Stimulated activated CD4-positive, alpha-beta T cell treated with anti-CD3 and anti-CD28 coated beads, Interleukin-4, amount 100 ng/mL, for 24 hours (primary cell): Measurements from ENCODE around the gene CPNE1.

Experiments
- DNase-seq: peaks from one replicate; pipeline ENCODE4 v3.0.0-alpha.2; 2020

Gene CPNE1

GRCh38 chr20:35618263-35619131, 46.2 kb downstream of the CPNE1 start:
- peak; percentile 14 for DNase-seq

- peak; percentile 46 for DNase-seq
Observed at GRCh38 chr20:35617397-35618262, 47.1 kb downstream of the CPNE1 start.

GRCh38 chr20:35616465-35617396, 48.0 kb downstream of the CPNE1 start:
- peak; percentile 52 for DNase-seq

- DNase-seq: peak; percentile 99
Observed at GRCh38 chr20:35615667-35616464, 48.8 kb downstream of the CPNE1 start, which contains the start of gene SPAG4. SPAG4 (plus strand) TSS chr20:35615829; CDS start chr20:35616004, 175 bp downstream.

- no peak for DNase-seq
Observed at GRCh38 chr20:35611482-35611881, 53.2 kb downstream of the CPNE1 start.

- DNase-seq: no peak
Observed at GRCh38 chr20:35610833-35611427, 53.8 kb downstream of the CPNE1 start.

- DNase-seq: no peak
Observed at GRCh38 chr20:35607003-35607735, 57.5 kb downstream of the CPNE1 start.

GRCh38 chr20:35606127-35606526, 58.6 kb downstream of the CPNE1 start:
- DNase-seq: no peak

GRCh38 chr20:35604449-35604747, 60.3 kb downstream of the CPNE1 start:
- no peak for DNase-seq

- DNase-seq: no peak
Observed at GRCh38 chr20:35603695-35604448, 60.8 kb downstream of the CPNE1 start.

GRCh38 chr20:35602851-35603495, 61.7 kb downstream of the CPNE1 start:
- no peak for DNase-seq

- no peak for DNase-seq
Observed at GRCh38 chr20:35601990-35602389, 62.7 kb downstream of the CPNE1 start.

- peak; percentile 80 for DNase-seq
Observed at GRCh38 chr20:35600993-35601973, 63.4 kb downstream of the CPNE1 start.

GRCh38 chr20:35600176-35600992, 64.3 kb downstream of the CPNE1 start:
- DNase-seq: no peak

- DNase-seq: no peak
Observed at GRCh38 chr20:35599776-35600120, 65.0 kb downstream of the CPNE1 start.

- no peak for DNase-seq
Observed at GRCh38 chr20:35598899-35599775, 65.6 kb downstream of the CPNE1 start.
